ENCODE measurements around the gene ELOA.

GRCh38 chr1:23726686-23727085 lies 16.6 kb upstream of the ELOA start:
- TF ChIP-seq CTCF (IDR thresholded peaks at IDR 0.05), result no peak
- no peak for TF ChIP-seq POLR2AphosphoS5 (IDR thresholded peaks at IDR 0.05)

All from suprapubic skin (tissue), 3 donors.